GM18858 (cell line): ENCODE measurements around the gene NPFF.

ENCODE experiments used
- ATAC-seq: cut with Tn5 transposase; IDR thresholded peaks from one replicate; pipeline ENCODE4 v1.9.1; 2021; ENCODE audit not compliant: unreplicated experiment

Gene NPFF

GRCh38 chr12:53514628-53515290, 7.5 kb upstream of the NPFF start:
- no peak for ATAC-seq

GRCh38 chr12:53513712-53514410, 6.6 kb upstream of the NPFF start:
- no peak for ATAC-seq

GRCh38 chr12:53510181-53510812, 3.0 kb upstream of the NPFF start:
- no peak for ATAC-seq

GRCh38 chr12:53508534-53509170, 1.4 kb upstream of the NPFF start:
- ATAC-seq: peak; percentile 87

- no peak for ATAC-seq
Observed at GRCh38 chr12:53507603-53507885, 260 bp upstream of the NPFF start.

- no peak for ATAC-seq
Observed at GRCh38 chr12:53506450-53506785, 866 bp downstream of the NPFF start.

- no peak for ATAC-seq
Observed at GRCh38 chr12:53505555-53506449, 1.5 kb downstream of the NPFF start.

- ATAC-seq: no peak
Observed at GRCh38 chr12:53505086-53505485, 2.2 kb downstream of the NPFF start.

GRCh38 chr12:53504004-53504920, 3.0 kb downstream of the NPFF start:
- no peak for ATAC-seq

GRCh38 chr12:53502983-53503728, 4.1 kb downstream of the NPFF start:
- ATAC-seq: no peak

- ATAC-seq: no peak
Observed at GRCh38 chr12:53502331-53502730, 5.0 kb downstream of the NPFF start.

GRCh38 chr12:53501615-53502181, 5.6 kb downstream of the NPFF start:
- ATAC-seq: no peak

- peak; percentile 59 for ATAC-seq
Observed at GRCh38 chr12:53500776-53501614, 6.3 kb downstream of the NPFF start, which contains the start of gene TARBP2. Gene TARBP2 (plus strand): TSS chr12:53501283. CDS start chr12:53501409, 126 bp downstream.

GRCh38 chr12:53500142-53500775, 7.0 kb downstream of the NPFF start:
- no peak for ATAC-seq

GRCh38 chr12:53499266-53500141, 7.8 kb downstream of the NPFF start, which contains the start of gene MAP3K12:
Gene MAP3K12 (minus strand): TSS chr12:53499458. CDS start chr12:53487391, 12,067 bp downstream.
- no peak for ATAC-seq

- no peak for ATAC-seq
Observed at GRCh38 chr12:53498235-53498630, 9.1 kb downstream of the NPFF start.
